WI38 (cell line): ENCODE data around the gene TXNRD1.
A peak's percentile ranks its signal among the peaks of the same experiment; 100 is the strongest.
"Not testable (repeated sequence)": the region's sequence is repeated elsewhere in the genome, so short reads cannot be mapped to it uniquely, and the experiment has no call there.

Experiments
- H3K4me3 ChIP-seq: 2 replicates; pipeline ENCODE4 v1.5.1; 2011; ENCODE audit warnings: low read depth, mild to moderate bottlenecking, control low read depth, low read length
- CTCF ChIP-seq: IDR thresholded peaks from 2 replicates; pipeline ENCODE4 v1.5.1; 2012; ENCODE audit warnings: low read depth, mild to moderate bottlenecking, control low read depth, low read length

The TXNRD1 gene

GRCh38 chr12:104290855-104291254, 75.3 kb downstream of the TXNRD1 start:
- no peak overlapping the region; the same call in 1 of the 2 replicates for H3K4me3 ChIP-seq
- no peak for TF ChIP-seq CTCF

- TF ChIP-seq CTCF: no peak
- no peak overlapping the region for H3K4me3 ChIP-seq
These were observed 76.4 kb downstream of the TXNRD1 start for GRCh38 chr12:104291867-104292524.

- 0 out of 2 replicates have a peak overlapping the region, but pooled peaks have one; percentile 5 for H3K4me3 ChIP-seq
- no peak for TF ChIP-seq CTCF
These were observed 77.6 kb downstream of the TXNRD1 start for GRCh38 chr12:104292872-104293794.

- TF ChIP-seq CTCF: peak; percentile 13; the same call in 1 of the 2 replicates
These were observed 78.7 kb downstream of the TXNRD1 start for GRCh38 chr12:104294158-104294859.

GRCh38 chr12:104294927-104295668, 79.5 kb downstream of the TXNRD1 start:
- no peak overlapping the region for H3K4me3 ChIP-seq
- TF ChIP-seq CTCF: no peak

More at GRCh38 chr12:104294158-104294859, 78.7 kb downstream of the TXNRD1 start:
- H3K4me3 ChIP-seq: not testable (repeated sequence)

- no peak for TF ChIP-seq CTCF
These were observed 80.4 kb downstream of the TXNRD1 start for GRCh38 chr12:104295954-104296353.

More at GRCh38 chr12:104295954-104296353, 80.4 kb downstream of the TXNRD1 start:
- no peak overlapping the region for H3K4me3 ChIP-seq
